ENCODE measurements around the gene RALGPS2. TPM values are rescaled to one million over a fixed set of nuclear protein-coding genes. Genes with fewer than 3 reads are reported as not detected.
A peak's percentile ranks its signal among the peaks of the same experiment; 100 is the strongest.

Gene RALGPS2
- total RNA-seq, 2 experiments from 2014 or later, result 3.5 to 5.5 TPM

- Mint-ChIP-seq H3K27me3 (peaks cover 4% of the 10 kb centered on the region), H3K4me1 (no peaks in the 10 kb centered on the region), H3K36me3 (ENCODE audit: low read depth) (no peaks in the 10 kb centered on the region), H3K27ac (no peak overlapping the region), H3K9me3 (no peaks in the 10 kb centered on the region), H3K4me3 (no peak overlapping the region)
- ChIA-PET CTCF (no interaction called here), POLR2A (no interaction called here)
- no peak for DNase-seq
These were observed 226.6 kb downstream of the RALGPS2 start for GRCh38 chr1:178951600-178951999.

GRCh38 chr1:178953034-178953433, 228.0 kb downstream of the RALGPS2 start:
- Mint-ChIP-seq H3K4me3 (no peak overlapping the region), H3K27ac (no peak overlapping the region), H3K9me3 (no peaks in the 10 kb centered on the region), H3K4me1 (no peaks in the 10 kb centered on the region), H3K27me3 (peaks cover 2% of the 10 kb centered on the region), H3K36me3 (ENCODE audit: low read depth) (no peaks in the 10 kb centered on the region)
- ChIA-PET POLR2A (no interaction called here), CTCF (interaction anchor here (0.8 to 1.3 kb wide), 4 partner anchors 9 to 47 kb away, joined by 3 to 4 read pairs (median 3); no protein-coding TSS in a partner anchor)
- no peak for DNase-seq

GRCh38 chr1:178953538-178954324, 228.7 kb downstream of the RALGPS2 start:
- POLR2A ChIA-PET, result no interaction called here
- Mint-ChIP-seq H3K9me3 (no peaks in the 10 kb centered on the region), H3K4me1 (no peaks in the 10 kb centered on the region), H3K4me3 (no peak overlapping the region), H3K27me3 (no peaks in the 10 kb centered on the region), H3K36me3 (ENCODE audit: low read depth) (no peaks in the 10 kb centered on the region), H3K27ac (peak overlapping the region; percentile 36)
- no peak for DNase-seq
- CTCF ChIA-PET, result interaction anchor here (0.9 to 1.3 kb wide), 2 partner anchors 10 to 20 kb away, joined by 3 to 4 read pairs; no protein-coding TSS in a partner anchor

GRCh38 chr1:178954325-178954690, 229.3 kb downstream of the RALGPS2 start:
- H3K27me3 Mint-ChIP-seq, result no peaks in the 10 kb centered on the region
- H3K27ac Mint-ChIP-seq, result no peak overlapping the region
- no peaks in the 10 kb centered on the region for H3K36me3 Mint-ChIP-seq (ENCODE audit: low read depth)
- DNase-seq, result no peak
- H3K9me3 Mint-ChIP-seq, result no peaks in the 10 kb centered on the region
- H3K4me1 Mint-ChIP-seq, result no peaks in the 10 kb centered on the region
- ChIA-PET POLR2A (no interaction called here), CTCF (no interaction called here)
- no peak overlapping the region for H3K4me3 Mint-ChIP-seq

- CTCF ChIA-PET, result no interaction called here
These were observed 229.9 kb downstream of the RALGPS2 start for GRCh38 chr1:178954937-178955336.

GRCh38 chr1:178955391-178955954, 230.4 kb downstream of the RALGPS2 start:
- POLR2A ChIA-PET, result no interaction called here
- CTCF ChIA-PET, result no interaction called here
- Mint-ChIP-seq H3K4me3 (no peak overlapping the region), H3K4me1 (no peaks in the 10 kb centered on the region), H3K27ac (no peak overlapping the region), H3K27me3 (no peaks in the 10 kb centered on the region), H3K36me3 (ENCODE audit: low read depth) (no peaks in the 10 kb centered on the region), H3K9me3 (no peaks in the 10 kb centered on the region)
- DNase-seq, result no peak

More at GRCh38 chr1:178954937-178955336, 229.9 kb downstream of the RALGPS2 start:
- no peak overlapping the region for H3K4me3 Mint-ChIP-seq
- no peaks in the 10 kb centered on the region for H3K9me3 Mint-ChIP-seq
- DNase-seq, result no peak
- no peaks in the 10 kb centered on the region for H3K4me1 Mint-ChIP-seq
- H3K36me3 Mint-ChIP-seq (ENCODE audit: low read depth), result no peaks in the 10 kb centered on the region
- H3K27me3 Mint-ChIP-seq, result no peaks in the 10 kb centered on the region
- H3K27ac Mint-ChIP-seq, result no peak overlapping the region
- POLR2A ChIA-PET, result no interaction called here

GRCh38 chr1:178958491-178958890, 233.4 kb downstream of the RALGPS2 start:
- no peak overlapping the region for H3K27ac Mint-ChIP-seq

GRCh38 chr1:178959543-178960460, 234.8 kb downstream of the RALGPS2 start:
- Mint-ChIP-seq H3K4me1 (no peaks in the 10 kb centered on the region), H3K27me3 (no peaks in the 10 kb centered on the region), H3K36me3 (ENCODE audit: low read depth) (no peaks in the 10 kb centered on the region), H3K9me3 (peaks cover 2% of the 10 kb centered on the region), H3K27ac (no peak overlapping the region), H3K4me3 (no peak overlapping the region)
- CTCF ChIA-PET, result no interaction called here
- POLR2A ChIA-PET, result no interaction called here
- no peak for DNase-seq

More at GRCh38 chr1:178958491-178958890, 233.4 kb downstream of the RALGPS2 start:
- no peaks in the 10 kb centered on the region for H3K36me3 Mint-ChIP-seq (ENCODE audit: low read depth)
- H3K4me3 Mint-ChIP-seq, result no peak overlapping the region
- ChIA-PET POLR2A (interaction anchor here (0.5 kb wide), 1 partner anchor 156 kb away, joined by 3 read pairs; no protein-coding TSS in a partner anchor), CTCF (no interaction called here)
- no peaks in the 10 kb centered on the region for H3K9me3 Mint-ChIP-seq
- no peak for DNase-seq
- H3K27me3 Mint-ChIP-seq, result no peaks in the 10 kb centered on the region
- no peaks in the 10 kb centered on the region for H3K4me1 Mint-ChIP-seq

GRCh38 chr1:178960482-178961240, 235.6 kb downstream of the RALGPS2 start:
- Mint-ChIP-seq H3K27me3 (no peaks in the 10 kb centered on the region), H3K9me3 (peaks cover 4% of the 10 kb centered on the region), H3K4me1 (no peaks in the 10 kb centered on the region), H3K27ac (no peak overlapping the region), H3K36me3 (ENCODE audit: low read depth) (no peaks in the 10 kb centered on the region), H3K4me3 (no peak overlapping the region)
- CTCF ChIA-PET, result no interaction called here
- POLR2A ChIA-PET, result no interaction called here
- no peak for DNase-seq

- Mint-ChIP-seq H3K36me3 (ENCODE audit: low read depth) (no peaks in the 10 kb centered on the region), H3K27ac (no peak overlapping the region), H3K4me3 (no peak overlapping the region), H3K9me3 (peaks cover 4% of the 10 kb centered on the region), H3K4me1 (no peaks in the 10 kb centered on the region), H3K27me3 (no peaks in the 10 kb centered on the region)
- POLR2A ChIA-PET, result no interaction called here
- no peak for DNase-seq
- CTCF ChIA-PET, result no interaction called here
These were observed 236.3 kb downstream of the RALGPS2 start for GRCh38 chr1:178961331-178961730.

- Mint-ChIP-seq H3K27me3 (no peaks in the 10 kb centered on the region), H3K9me3 (peaks cover 4% of the 10 kb centered on the region), H3K4me1 (no peaks in the 10 kb centered on the region), H3K4me3 (no peak overlapping the region), H3K36me3 (ENCODE audit: low read depth) (no peaks in the 10 kb centered on the region), H3K27ac (no peak overlapping the region)
- ChIA-PET CTCF (no interaction called here), POLR2A (no interaction called here)
- DNase-seq, result no peak
These were observed 236.8 kb downstream of the RALGPS2 start for GRCh38 chr1:178961868-178962267.

- Mint-ChIP-seq H3K4me1 (no peaks in the 10 kb centered on the region), H3K9me3 (peaks cover 4% of the 10 kb centered on the region), H3K4me3 (no peak overlapping the region), H3K27me3 (no peaks in the 10 kb centered on the region), H3K27ac (no peak overlapping the region), H3K36me3 (ENCODE audit: low read depth) (no peaks in the 10 kb centered on the region)
- POLR2A ChIA-PET, result no interaction called here
- CTCF ChIA-PET, result interaction anchor here (0.6 kb wide), 1 partner anchor 488 kb away, joined by 3 read pairs; no protein-coding TSS in a partner anchor
- DNase-seq, result no peak
These were observed 238.0 kb downstream of the RALGPS2 start for GRCh38 chr1:178962853-178963711.

Data from activated CD4-positive, alpha-beta T cell treated with anti-CD3 and anti-CD28 coated beads, Interleukin-2, amount 10 ng/mL, durations not matched to agents 7 days and 5 days (primary cell).